Measurements from ENCODE around the gene PCDHGB2.
"Not testable (repeated sequence)": the region's sequence is repeated elsewhere in the genome, so short reads cannot be mapped to it uniquely, and the experiment has no call there.

The PCDHGB2 gene

GRCh38 chr5:141359790-141360426 is at the start of gene PCDHGB2:
PCDHGB2 (plus strand) TSS chr5:141359994; CDS start chr5:141360136, 142 bp downstream.
- no peak for DNase-seq (ENCODE audit: low read depth in 2 of 2)

- DNase-seq (ENCODE audit: low read depth in 2 of 2), result no peak
These were observed 46.1 kb upstream of the PCDHGB2 start for GRCh38 chr5:141313711-141314110.

GRCh38 chr5:141316963-141317362 is 42.8 kb upstream of the PCDHGB2 start:
- DNase-seq (ENCODE audit: low read depth in 2 of 2), result not testable (repeated sequence)

- DNase-seq (ENCODE audit: low read depth in 2 of 2), result no peak
These were observed 40.6 kb upstream of the PCDHGB2 start for GRCh38 chr5:141319202-141319601.

- no peak for DNase-seq (ENCODE audit: low read depth in 2 of 2)
These were observed 40.1 kb upstream of the PCDHGB2 start for GRCh38 chr5:141319699-141320098.

GRCh38 chr5:141320225-141321169 is 39.3 kb upstream of the PCDHGB2 start, which contains the start of gene TAF7:
TAF7 (minus strand) TSS chr5:141320784; CDS start chr5:141320044, 740 bp downstream.
- peak; percentile 87 to 90 for DNase-seq (ENCODE audit: low read depth in 2 of 2)

- no peak for DNase-seq (ENCODE audit: low read depth in 2 of 2)
These were observed 37.5 kb upstream of the PCDHGB2 start for GRCh38 chr5:141322261-141322660.

GRCh38 chr5:141326088-141326854 is 33.5 kb upstream of the PCDHGB2 start:
- peak; percentile 46 to 50 for DNase-seq (ENCODE audit: low read depth in 2 of 2)

GRCh38 chr5:141328231-141328630 is 31.6 kb upstream of the PCDHGB2 start:
- no peak for DNase-seq (ENCODE audit: low read depth in 2 of 2)

GRCh38 chr5:141330299-141331080 is 29.3 kb upstream of the PCDHGB2 start, which contains the start of gene PCDHGA1:
PCDHGA1 (plus strand) TSS chr5:141330514.
- no peak for DNase-seq (ENCODE audit: low read depth in 2 of 2)

GRCh38 chr5:141332571-141332970 is 27.2 kb upstream of the PCDHGB2 start:
- DNase-seq (ENCODE audit: low read depth in 2 of 2), result not testable (repeated sequence)

GRCh38 chr5:141338538-141339306 is 21.1 kb upstream of the PCDHGB2 start, which contains the start of gene PCDHGA2:
PCDHGA2 (plus strand) TSS chr5:141338760.
- DNase-seq (ENCODE audit: low read depth in 2 of 2), result no peak

GRCh38 chr5:141340781-141341354 is 18.9 kb upstream of the PCDHGB2 start:
- not testable (repeated sequence) for DNase-seq (ENCODE audit: low read depth in 2 of 2)

- DNase-seq (ENCODE audit: low read depth in 2 of 2), result no peak
These were observed 17.0 kb upstream of the PCDHGB2 start for GRCh38 chr5:141342773-141343172.

GRCh38 chr5:141343242-141343952 is 16.4 kb upstream of the PCDHGB2 start, which contains the start of gene PCDHGA3:
PCDHGA3 (plus strand) TSS chr5:141343829; CDS start chr5:141344034, 205 bp downstream.
- DNase-seq (ENCODE audit: low read depth in 2 of 2), result no peak

GRCh38 chr5:141343953-141344463 is 15.8 kb upstream of the PCDHGB2 start:
- no peak for DNase-seq (ENCODE audit: low read depth in 2 of 2)

- no peak for DNase-seq (ENCODE audit: low read depth in 2 of 2)
These were observed 14.5 kb upstream of the PCDHGB2 start for GRCh38 chr5:141345327-141345726.

- not testable (repeated sequence) for DNase-seq (ENCODE audit: low read depth in 2 of 2)
These were observed 13.8 kb upstream of the PCDHGB2 start for GRCh38 chr5:141346017-141346416.

Measured in stimulated activated CD8-positive, alpha-beta memory T cell treated with anti-CD3 and anti-CD28 coated beads, Interleukin-7, amount 100 ng/mL, for 4 hours (primary cell).